ENCODE data around the gene DGCR6. TPM values are rescaled to one million over a fixed set of nuclear protein-coding genes. Genes with fewer than 3 reads are reported as not detected.
"Not testable (repeated sequence)": the region's sequence is repeated elsewhere in the genome, so short reads cannot be mapped to it uniquely, and the experiment has no call there.

DGCR6 gene
- total RNA-seq, 1 donor from 2014 or later: 0.51 TPM

- not testable (repeated sequence) for DNase-seq (ENCODE audit: low read depth in 2 of 2)
Measured at GRCh38 chr22:18960166-18960820, 54.2 kb downstream of the DGCR6 start.

- not testable (repeated sequence) for DNase-seq (ENCODE audit: low read depth in 2 of 2)
Measured at GRCh38 chr22:18961201-18961600, 55.1 kb downstream of the DGCR6 start.

Other genes starting within 250 kb of the DGCR6 start
- not detected in 2 replicates for gene PRODH, start 30.0 kb downstream of the DGCR6 start, total RNA-seq
- 30.2 and 43.7 TPM in 2 replicates for gene DGCR2, start 216.1 kb downstream of the DGCR6 start, total RNA-seq
- gene TSSK2, start 225.0 kb downstream of the DGCR6 start, total RNA-seq: not detected in 2 replicates
- 4.2 and 6.3 TPM in 2 replicates for gene ESS2, start 238.3 kb downstream of the DGCR6 start, total RNA-seq
- gene GSC2, start 244.0 kb downstream of the DGCR6 start, total RNA-seq: not detected in 2 replicates

Data from dermis microvascular lymphatic vessel endothelial cell (primary cell).